WTC11 (cell line): ENCODE data around the gene KRT72. TPM values are rescaled to one million over a fixed set of nuclear protein-coding genes. Genes with fewer than 3 reads are reported as not detected.

Source experiments
- ATAC-seq: fragments of 200-7000 bp; cut with Tn5 transposase; 2 replicates; pipeline ENCODE4 v1.10.0; 2021; ENCODE audit warnings: mild to moderate bottlenecking, moderate library complexity
- CTCF ChIA-PET: fragments of 300-600 bp; sonication (Branson Sonifier 250); formaldehyde crosslinking; loops from one replicate; lab custom pipeline; 2021; ENCODE audit warnings: antibody characterized with exemption; lab: Charles Lee
- POLR2A ChIA-PET: fragments of 350-600 bp; sonication (Branson Sonifier 250); formaldehyde crosslinking; loops from one replicate; lab custom pipeline; 2021; ENCODE audit warnings: antibody characterized with exemption; lab: Charles Lee
- DNase-seq: peaks from one replicate; pipeline ENCODE4 v3.0.0; 2021; ENCODE audit warnings: low spot score
- H3K27ac Mint-ChIP-seq: 2 replicates; pipeline ENCODE4 v1.8.0; 2021; ENCODE audit warnings: mixed read lengths
- H3K27me3 Mint-ChIP-seq: 2 replicates; pipeline ENCODE4 v1.8.0; 2021; ENCODE audit warnings: low read depth, mild to moderate bottlenecking, moderate library complexity, mixed read lengths
- H3K36me3 Mint-ChIP-seq: 2 replicates; pipeline ENCODE4 v1.8.0; 2021; ENCODE audit warnings: mixed read lengths
- H3K4me1 Mint-ChIP-seq: 2 replicates; pipeline ENCODE4 v1.8.0; 2022; ENCODE audit warnings: mixed read lengths
- H3K4me3 Mint-ChIP-seq: 2 replicates; pipeline ENCODE4 v1.8.0; 2021; ENCODE audit warnings: mild to moderate bottlenecking, moderate library complexity, mixed read lengths
- H3K9me3 Mint-ChIP-seq: 2 replicates; pipeline ENCODE4 v1.8.0; 2021; ENCODE audit warnings: mixed read lengths
- ATF1 ChIP-seq: sonication (generic); formaldehyde crosslinking; IDR thresholded peaks from 2 replicates; pipeline ENCODE4 v1.8.1; 2023; ENCODE audit warnings: mild to moderate bottlenecking, moderate library complexity, missing genetic modification reagents
- ELF4 ChIP-seq: sonication (generic); formaldehyde crosslinking; IDR thresholded peaks from 2 replicates; pipeline ENCODE4 v1.8.1; 2022; ENCODE audit warnings: low read depth, mild to moderate bottlenecking, moderate library complexity, missing genetic modification reagents
- FOXK1 ChIP-seq: sonication (generic); formaldehyde crosslinking; IDR thresholded peaks from 2 replicates; pipeline ENCODE4 v1.8.0; 2022; ENCODE audit warnings: mild to moderate bottlenecking, moderate library complexity, missing genetic modification reagents
- IRF2 ChIP-seq: sonication (generic); formaldehyde crosslinking; IDR thresholded peaks from 2 replicates; pipeline ENCODE4 v1.8.0; 2022; ENCODE audit warnings: low read depth, missing genetic modification reagents, borderline replicate concordance
- NFATC4 ChIP-seq: fragments of 250-450 bp; sonication (Bioruptor Pico); IDR thresholded peaks from 2 replicates; pipeline ENCODE4 v1.9.0; 2021; ENCODE audit warnings: mild to moderate bottlenecking
- NFE2L1 ChIP-seq: sonication (generic); formaldehyde crosslinking; IDR thresholded peaks from 2 replicates; pipeline ENCODE4 v1.8.1; 2023; ENCODE audit warnings: missing genetic modification reagents
- NFYB ChIP-seq: sonication (generic); formaldehyde crosslinking; conservative IDR thresholded peaks from 2 replicates; pipeline ENCODE4 v1.8.0; 2022; ENCODE audit warnings: low read depth, missing genetic modification reagents
- NR1H2 ChIP-seq: sonication (generic); formaldehyde crosslinking; IDR thresholded peaks from 2 replicates; pipeline ENCODE4 v1.9.0; 2021; ENCODE audit warnings: mild to moderate bottlenecking, moderate library complexity, missing genetic modification reagents
- SOX15 ChIP-seq: fragments of 250-450 bp; sonication (Bioruptor Pico); IDR thresholded peaks from 2 replicates; pipeline ENCODE4 v1.9.0; 2021; ENCODE audit warnings: mild to moderate bottlenecking
- STAT6 ChIP-seq: sonication (generic); formaldehyde crosslinking; conservative IDR thresholded peaks from 2 replicates; pipeline ENCODE4 v1.8.1; 2023; ENCODE audit warnings: mild to moderate bottlenecking, low read depth, missing genetic modification reagents, moderate library complexity
- TEAD4 ChIP-seq: sonication (generic); formaldehyde crosslinking; IDR thresholded peaks from 2 replicates; pipeline ENCODE4 v1.8.0; 2022; ENCODE audit warnings: mild to moderate bottlenecking, missing genetic modification reagents
- ZBTB43 ChIP-seq: sonication (generic); formaldehyde crosslinking; IDR thresholded peaks from 2 replicates; pipeline ENCODE4 v1.8.1; 2023; ENCODE audit warnings: mild to moderate bottlenecking, missing genetic modification reagents
- ZNF263 ChIP-seq: sonication (generic); formaldehyde crosslinking; IDR thresholded peaks from 2 replicates; pipeline ENCODE4 v1.8.1; 2022; ENCODE audit warnings: low read depth, mild to moderate bottlenecking, moderate library complexity, missing genetic modification reagents
- ZNF317 ChIP-seq: sonication (generic); formaldehyde crosslinking; IDR thresholded peaks from 2 replicates; pipeline ENCODE4 v1.8.1; 2023; ENCODE audit warnings: low read depth, mild to moderate bottlenecking, moderate library complexity, missing genetic modification reagents, borderline replicate concordance
- ZNF423 ChIP-seq: fragments of 250-450 bp; sonication (Bioruptor Pico); IDR thresholded peaks from 2 replicates; pipeline ENCODE4 v2.1.2; 2022; ENCODE audit warnings: mild to moderate bottlenecking, moderate library complexity
- total RNA-seq: library from RNA; stranded (reverse); gene quantifications from 3 replicates; pipeline ENCODE4 v1.2.3, GENCODE V29; 2021
- TF ChIP-seq, protein P1 (sequence below): fragments of 250-450 bp; sonication (Bioruptor Pico); conservative IDR thresholded peaks from 2 replicates; pipeline ENCODE4 v1.9.0; 2021; ENCODE audit warnings: mild to moderate bottlenecking
- TF ChIP-seq, protein P2 (sequence below): fragments of 250-450 bp; sonication (Bioruptor Pico); IDR thresholded peaks from 2 replicates; pipeline ENCODE4 v1.8.0; 2021; ENCODE audit warnings: mild to moderate bottlenecking
- TF ChIP-seq, protein P3 (sequence below): sonication (generic); formaldehyde crosslinking; IDR thresholded peaks from 2 replicates; pipeline ENCODE4 v1.8.1; 2022; ENCODE audit warnings: missing genetic modification reagents, borderline replicate concordance
- TF ChIP-seq, protein P4 (sequence below): fragments of 250-450 bp; sonication (Bioruptor Pico); IDR thresholded peaks from 2 replicates; pipeline ENCODE4 v2.1.2; 2022; ENCODE audit warnings: mild to moderate bottlenecking, moderate library complexity
- TF ChIP-seq, protein P5 (sequence below): sonication (generic); formaldehyde crosslinking; IDR thresholded peaks from 2 replicates; pipeline ENCODE4 v1.8.0; 2022; ENCODE audit warnings: missing genetic modification reagents

Gene KRT72
- total RNA-seq, 1 experiment from 2014 or later: not detected

DNA sequence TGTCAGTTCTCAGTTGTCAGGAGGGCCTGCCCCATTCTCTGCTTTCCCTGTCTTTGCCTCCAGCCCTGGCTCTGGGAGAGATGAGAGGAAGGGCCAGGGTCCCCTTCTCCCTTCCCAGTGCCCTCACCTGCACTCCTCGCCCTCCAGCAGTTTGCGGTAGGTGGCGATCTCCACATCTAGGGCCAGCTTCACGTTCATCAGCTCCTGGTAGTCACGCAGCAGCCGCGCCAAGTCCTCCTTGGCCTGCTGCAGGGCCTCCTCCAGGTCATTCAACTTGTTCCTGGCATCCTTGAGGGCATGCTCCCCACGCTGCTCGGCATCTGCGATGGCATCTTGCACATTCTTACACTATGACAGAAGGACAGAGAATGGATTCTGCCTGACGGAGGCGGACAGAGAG is 45.4 kb upstream of the KRT72 start (continued):
- TF ChIP-seq, protein P1, sequence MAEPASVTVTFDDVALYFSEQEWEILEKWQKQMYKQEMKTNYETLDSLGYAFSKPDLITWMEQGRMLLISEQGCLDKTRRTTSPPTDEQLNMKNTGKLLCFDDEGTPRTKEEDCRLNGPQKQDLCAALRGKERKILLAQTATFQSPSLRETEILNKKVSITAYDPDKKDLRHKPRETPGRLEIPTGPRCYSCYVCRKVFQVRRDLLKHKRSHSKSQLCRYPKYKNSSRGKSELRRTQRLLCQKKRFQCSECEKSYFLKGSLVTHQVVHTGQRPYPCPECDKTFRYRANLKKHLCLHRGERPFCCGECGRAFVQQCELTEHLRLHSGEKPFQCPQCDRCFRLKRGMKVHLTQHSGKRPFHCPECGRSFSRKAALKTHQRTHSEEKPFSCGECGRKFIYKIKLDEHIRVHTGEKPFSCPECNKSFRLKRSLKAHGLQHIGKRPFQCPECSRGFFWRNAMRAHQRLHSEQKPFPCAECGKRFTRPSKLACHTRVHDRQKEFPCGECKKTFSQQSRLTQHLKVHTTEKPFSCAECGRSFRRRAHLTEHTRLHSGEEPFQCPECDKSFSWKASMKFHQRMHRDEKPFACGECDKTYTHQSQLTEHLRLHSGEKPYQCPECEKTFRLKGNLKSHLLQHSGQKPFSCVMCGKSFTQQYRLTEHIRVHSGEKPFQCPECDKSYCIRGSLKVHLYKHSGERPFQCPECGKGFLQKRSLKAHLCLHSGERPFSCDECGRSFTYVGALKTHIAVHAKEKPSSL (CRISPR knock-in tag): no peak
- TF ChIP-seq STAT6 (CRISPR knock-in tag) (no peak), NFATC4 (no peak), ZNF317 (CRISPR knock-in tag) (no peak), NFYB (CRISPR knock-in tag) (no peak), ZBTB43 (CRISPR knock-in tag) (no peak), ATF1 (CRISPR knock-in tag) (no peak), ZNF423 (CRISPR knock-in tag) (no peak), NFE2L1 (CRISPR knock-in tag) (no peak)
- TF ChIP-seq, protein P2, sequence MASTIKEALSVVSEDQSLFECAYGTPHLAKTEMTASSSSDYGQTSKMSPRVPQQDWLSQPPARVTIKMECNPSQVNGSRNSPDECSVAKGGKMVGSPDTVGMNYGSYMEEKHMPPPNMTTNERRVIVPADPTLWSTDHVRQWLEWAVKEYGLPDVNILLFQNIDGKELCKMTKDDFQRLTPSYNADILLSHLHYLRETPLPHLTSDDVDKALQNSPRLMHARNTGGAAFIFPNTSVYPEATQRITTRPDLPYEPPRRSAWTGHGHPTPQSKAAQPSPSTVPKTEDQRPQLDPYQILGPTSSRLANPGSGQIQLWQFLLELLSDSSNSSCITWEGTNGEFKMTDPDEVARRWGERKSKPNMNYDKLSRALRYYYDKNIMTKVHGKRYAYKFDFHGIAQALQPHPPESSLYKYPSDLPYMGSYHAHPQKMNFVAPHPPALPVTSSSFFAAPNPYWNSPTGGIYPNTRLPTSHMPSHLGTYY: no peak
- TF ChIP-seq, protein P3, sequence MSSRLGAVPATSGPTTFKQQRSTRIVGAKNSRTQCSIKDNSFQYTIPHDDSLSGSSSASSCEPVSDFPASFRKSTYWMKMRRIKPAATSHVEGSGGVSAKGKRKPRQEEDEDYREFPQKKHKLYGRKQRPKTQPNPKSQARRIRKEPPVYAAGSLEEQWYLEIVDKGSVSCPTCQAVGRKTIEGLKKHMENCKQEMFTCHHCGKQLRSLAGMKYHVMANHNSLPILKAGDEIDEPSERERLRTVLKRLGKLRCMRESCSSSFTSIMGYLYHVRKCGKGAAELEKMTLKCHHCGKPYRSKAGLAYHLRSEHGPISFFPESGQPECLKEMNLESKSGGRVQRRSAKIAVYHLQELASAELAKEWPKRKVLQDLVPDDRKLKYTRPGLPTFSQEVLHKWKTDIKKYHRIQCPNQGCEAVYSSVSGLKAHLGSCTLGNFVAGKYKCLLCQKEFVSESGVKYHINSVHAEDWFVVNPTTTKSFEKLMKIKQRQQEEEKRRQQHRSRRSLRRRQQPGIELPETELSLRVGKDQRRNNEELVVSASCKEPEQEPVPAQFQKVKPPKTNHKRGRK: no peak

DNA sequence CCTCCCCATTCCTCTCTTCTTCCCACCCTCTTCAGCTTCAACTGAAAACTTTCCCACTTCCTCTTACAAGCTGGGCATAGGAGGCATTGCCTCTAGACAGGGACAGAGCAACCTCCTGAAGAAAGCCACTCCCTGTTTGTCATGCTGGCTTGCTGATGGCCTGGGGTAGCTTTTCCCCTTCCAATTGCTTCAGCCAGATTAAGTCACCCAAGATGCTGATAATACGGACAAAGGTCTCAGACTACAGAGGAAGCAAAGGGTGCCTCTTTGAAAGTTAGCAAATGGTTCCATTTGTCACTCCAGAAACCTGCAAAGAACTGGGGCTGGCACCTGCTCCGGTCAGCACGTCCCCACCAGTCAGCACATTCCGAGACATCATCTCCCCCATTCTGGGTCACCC is 44.7 kb upstream of the KRT72 start:
- ChIA-PET POLR2A (no interaction called here), CTCF (interaction anchor here (1.0 to 2.4 kb wide), 4 partner anchors 46 to 277 kb away, joined by 3 to 8 read pairs (median 4); no protein-coding TSS in a partner anchor)
- Mint-ChIP-seq H3K9me3 (no peaks in the 10 kb centered on the region), H3K27ac (no peak overlapping the region), H3K27me3 (no peaks in the 10 kb centered on the region; the same call in 1 of the 2 replicates), H3K4me3 (no peak overlapping the region), H3K4me1 (no peaks in the 10 kb centered on the region), H3K36me3 (no peaks in the 10 kb centered on the region)
- no peak for ATAC-seq
- no peak for DNase-seq
- TF ChIP-seq FOXK1 (CRISPR knock-in tag) (no peak), ZNF263 (no peak), IRF2 (CRISPR knock-in tag) (no peak), ELF4 (CRISPR knock-in tag) (no peak), SOX15 (no peak), TEAD4 (CRISPR knock-in tag) (no peak), NR1H2 (no peak)
- TF ChIP-seq, protein P4, sequence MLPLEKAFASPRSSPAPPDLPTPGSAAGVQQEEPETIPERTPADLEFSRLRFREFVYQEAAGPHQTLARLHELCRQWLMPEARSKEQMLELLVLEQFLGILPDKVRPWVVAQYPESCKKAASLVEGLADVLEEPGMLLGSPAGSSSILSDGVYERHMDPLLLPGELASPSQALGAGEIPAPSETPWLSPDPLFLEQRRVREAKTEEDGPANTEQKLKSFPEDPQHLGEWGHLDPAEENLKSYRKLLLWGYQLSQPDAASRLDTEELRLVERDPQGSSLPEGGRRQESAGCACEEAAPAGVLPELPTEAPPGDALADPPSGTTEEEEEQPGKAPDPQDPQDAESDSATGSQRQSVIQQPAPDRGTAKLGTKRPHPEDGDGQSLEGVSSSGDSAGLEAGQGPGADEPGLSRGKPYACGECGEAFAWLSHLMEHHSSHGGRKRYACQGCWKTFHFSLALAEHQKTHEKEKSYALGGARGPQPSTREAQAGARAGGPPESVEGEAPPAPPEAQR (CRISPR knock-in tag): no peak
- TF ChIP-seq, protein P5, sequence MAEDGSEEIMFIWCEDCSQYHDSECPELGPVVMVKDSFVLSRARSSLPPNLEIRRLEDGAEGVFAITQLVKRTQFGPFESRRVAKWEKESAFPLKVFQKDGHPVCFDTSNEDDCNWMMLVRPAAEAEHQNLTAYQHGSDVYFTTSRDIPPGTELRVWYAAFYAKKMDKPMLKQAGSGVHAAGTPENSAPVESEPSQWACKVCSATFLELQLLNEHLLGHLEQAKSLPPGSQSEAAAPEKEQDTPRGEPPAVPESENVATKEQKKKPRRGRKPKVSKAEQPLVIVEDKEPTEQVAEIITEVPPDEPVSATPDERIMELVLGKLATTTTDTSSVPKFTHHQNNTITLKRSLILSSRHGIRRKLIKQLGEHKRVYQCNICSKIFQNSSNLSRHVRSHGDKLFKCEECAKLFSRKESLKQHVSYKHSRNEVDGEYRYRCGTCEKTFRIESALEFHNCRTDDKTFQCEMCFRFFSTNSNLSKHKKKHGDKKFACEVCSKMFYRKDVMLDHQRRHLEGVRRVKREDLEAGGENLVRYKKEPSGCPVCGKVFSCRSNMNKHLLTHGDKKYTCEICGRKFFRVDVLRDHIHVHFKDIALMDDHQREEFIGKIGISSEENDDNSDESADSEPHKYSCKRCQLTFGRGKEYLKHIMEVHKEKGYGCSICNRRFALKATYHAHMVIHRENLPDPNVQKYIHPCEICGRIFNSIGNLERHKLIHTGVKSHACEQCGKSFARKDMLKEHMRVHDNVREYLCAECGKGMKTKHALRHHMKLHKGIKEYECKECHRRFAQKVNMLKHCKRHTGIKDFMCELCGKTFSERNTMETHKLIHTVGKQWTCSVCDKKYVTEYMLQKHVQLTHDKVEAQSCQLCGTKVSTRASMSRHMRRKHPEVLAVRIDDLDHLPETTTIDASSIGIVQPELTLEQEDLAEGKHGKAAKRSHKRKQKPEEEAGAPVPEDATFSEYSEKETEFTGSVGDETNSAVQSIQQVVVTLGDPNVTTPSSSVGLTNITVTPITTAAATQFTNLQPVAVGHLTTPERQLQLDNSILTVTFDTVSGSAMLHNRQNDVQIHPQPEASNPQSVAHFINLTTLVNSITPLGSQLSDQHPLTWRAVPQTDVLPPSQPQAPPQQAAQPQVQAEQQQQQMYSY (CRISPR knock-in tag): no peak
